ENCODE data around the gene TSPAN10.
"Not testable (repeated sequence)": the region's sequence is repeated elsewhere in the genome, so short reads cannot be mapped to it uniquely, and the experiment has no call there.

Gene TSPAN10

DNA sequence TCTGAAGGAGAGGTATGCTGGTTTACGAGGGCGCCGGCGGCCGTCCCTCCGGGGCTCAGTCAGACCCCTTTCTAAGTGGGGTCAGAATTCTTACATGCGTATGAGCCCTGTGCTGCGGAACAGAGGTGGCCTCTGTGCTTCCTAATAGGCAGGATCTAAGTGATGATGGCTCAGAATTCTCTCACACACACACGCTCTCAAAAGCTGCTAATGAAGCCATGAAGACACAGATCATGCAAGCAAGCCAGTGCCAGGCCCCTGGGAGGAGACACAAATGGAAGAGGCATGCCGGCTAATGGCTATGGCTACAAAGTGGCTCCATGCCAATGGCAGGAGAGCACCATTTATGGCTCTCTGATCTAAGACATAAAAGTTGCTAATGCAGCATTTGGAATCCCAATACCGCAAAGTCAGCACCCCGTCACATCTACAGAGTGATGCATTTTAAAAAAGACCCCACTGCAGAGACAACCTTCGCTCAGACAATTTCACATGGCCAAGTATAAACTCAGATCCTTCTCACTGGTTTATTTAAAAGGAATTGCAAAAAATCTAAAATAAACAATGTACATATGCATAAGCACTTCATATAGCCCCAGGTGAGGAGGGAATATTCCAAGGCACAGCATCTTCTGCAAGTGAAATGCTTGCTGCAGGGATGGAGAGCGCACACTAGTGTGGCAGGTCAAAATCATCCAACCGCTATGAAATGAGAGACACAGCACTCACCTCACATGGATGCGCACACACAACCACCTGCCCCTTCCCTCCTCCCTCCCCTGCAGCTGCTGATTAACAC, 24.6 kb upstream of the TSPAN10 start:
- DNase-seq (ENCODE audit: low spot score): no peak
- in situ Hi-C loops (cut with MboI; ENCODE audit: low pct_unique_long_range_greater_than_20kb, low sequenced_read_pairs, unreplicated experiment): no loop called here
- TF ChIP-seq CTCF (IDR thresholded peaks at IDR 0.05; ENCODE audit: extremely low read depth, insufficient read depth, missing control alignments): no peak

DNA sequence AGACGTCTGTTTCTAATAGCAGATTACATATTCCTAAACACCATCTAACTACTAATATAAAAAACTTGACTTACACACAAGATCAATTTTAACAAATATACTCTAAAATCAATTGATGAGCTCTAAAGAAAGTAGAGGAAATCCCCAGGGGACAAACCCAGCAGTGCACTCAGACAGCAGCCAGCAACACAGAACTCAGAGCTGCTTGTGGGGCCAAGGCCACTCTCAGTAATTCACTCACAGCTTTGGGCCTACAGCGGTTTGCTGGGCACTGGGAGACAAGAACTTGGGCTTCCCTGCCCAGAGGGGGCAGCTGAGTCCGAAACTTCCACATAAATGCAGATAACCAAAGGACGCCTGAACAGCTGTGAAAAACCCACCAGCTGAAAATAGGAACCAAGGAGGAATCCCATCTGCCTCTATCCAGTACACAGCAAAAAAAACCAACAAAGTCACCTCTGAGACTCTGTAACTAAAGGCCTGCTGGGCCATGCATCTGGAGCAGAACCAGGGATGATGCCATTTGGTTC, 21.5 kb upstream of the TSPAN10 start:
- in situ Hi-C loops (cut with MboI; ENCODE audit: low pct_unique_long_range_greater_than_20kb, low sequenced_read_pairs, unreplicated experiment): no loop called here
- no peak for TF ChIP-seq CTCF (IDR thresholded peaks at IDR 0.05; ENCODE audit: extremely low read depth, insufficient read depth, missing control alignments)
- no peak for DNase-seq (ENCODE audit: low spot score)

- no peak for TF ChIP-seq CTCF (IDR thresholded peaks at IDR 0.05; ENCODE audit: extremely low read depth, insufficient read depth, missing control alignments)
- no peak for DNase-seq (ENCODE audit: low spot score)
- in situ Hi-C loops (cut with MboI; ENCODE audit: low pct_unique_long_range_greater_than_20kb, low sequenced_read_pairs, unreplicated experiment): no loop called here
These were observed 20.1 kb upstream of the TSPAN10 start for GRCh38 chr17:81616877-81617276.

DNA sequence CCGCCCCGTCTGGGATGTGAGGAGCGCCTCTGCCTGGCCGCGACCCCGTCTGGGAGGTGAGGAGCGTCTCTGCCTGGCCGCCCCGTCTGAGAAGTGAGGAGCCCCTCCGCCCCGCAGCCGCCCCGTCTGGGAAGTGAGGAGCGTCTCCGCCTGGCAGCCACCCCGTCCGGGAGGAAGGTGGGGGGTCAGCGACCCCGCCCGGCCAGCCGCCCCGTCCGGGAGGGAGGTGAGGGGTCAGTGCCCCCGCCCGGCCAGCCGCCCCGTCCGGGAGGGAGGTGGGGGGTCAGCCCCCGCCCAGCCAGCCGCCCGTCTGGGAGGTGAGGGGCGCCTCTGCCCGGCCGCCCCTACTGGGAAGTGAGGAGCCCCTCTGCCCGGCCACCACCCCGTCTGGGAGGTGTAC, 18.7 kb upstream of the TSPAN10 start:
- DNase-seq (ENCODE audit: low spot score); in situ Hi-C loops (cut with MboI; ENCODE audit: low pct_unique_long_range_greater_than_20kb, low sequenced_read_pairs, unreplicated experiment): not testable (repeated sequence)

DNA sequence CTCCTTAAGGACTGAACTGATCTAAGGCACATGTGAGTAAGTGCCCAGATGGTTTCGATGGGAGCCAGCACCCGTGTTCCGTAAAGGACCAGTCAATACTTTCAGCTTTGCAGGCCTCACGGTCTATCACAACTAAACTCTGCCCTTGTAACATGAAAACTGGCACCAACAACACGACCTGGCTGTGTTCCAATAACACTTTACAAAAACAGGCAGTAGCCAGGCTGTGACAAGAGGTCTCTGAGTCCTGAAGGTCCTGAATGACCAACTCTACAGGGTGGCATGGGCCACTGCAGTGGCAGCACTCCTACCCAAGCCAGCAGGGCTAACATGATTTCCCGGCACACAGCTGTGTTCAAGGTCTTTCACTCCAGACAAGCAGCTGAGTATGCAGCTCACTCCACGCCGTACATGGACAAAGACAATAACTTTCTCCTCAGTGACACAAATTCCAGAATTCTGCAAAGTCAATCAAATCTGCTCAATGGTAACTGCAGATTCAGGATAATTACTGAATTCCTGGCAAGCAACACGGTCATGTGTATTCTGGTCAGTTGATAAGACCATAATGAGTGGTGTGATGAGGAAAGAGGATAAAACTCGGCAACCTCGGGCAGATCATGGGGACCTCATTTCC, 15.4 kb upstream of the TSPAN10 start:
- in situ Hi-C loops (cut with MboI; ENCODE audit: low pct_unique_long_range_greater_than_20kb, low sequenced_read_pairs, unreplicated experiment): no loop called here
- no peak for DNase-seq (ENCODE audit: low spot score)
- no peak for TF ChIP-seq CTCF (IDR thresholded peaks at IDR 0.05; ENCODE audit: extremely low read depth, insufficient read depth, missing control alignments)

GRCh38 chr17:81630274-81630673, 6.7 kb upstream of the TSPAN10 start:
- TF ChIP-seq CTCF (IDR thresholded peaks at IDR 0.05; ENCODE audit: extremely low read depth, insufficient read depth, missing control alignments): no peak
- in situ Hi-C loops (cut with MboI; ENCODE audit: low pct_unique_long_range_greater_than_20kb, low sequenced_read_pairs, unreplicated experiment): no loop called here
- DNase-seq (ENCODE audit: low spot score): no peak

- TF ChIP-seq CTCF (IDR thresholded peaks at IDR 0.05; ENCODE audit: extremely low read depth, insufficient read depth, missing control alignments): no peak
- DNase-seq (ENCODE audit: low spot score): no peak
- in situ Hi-C loops (cut with MboI; ENCODE audit: low pct_unique_long_range_greater_than_20kb, low sequenced_read_pairs, unreplicated experiment): no loop called here
These were observed 5.5 kb upstream of the TSPAN10 start for GRCh38 chr17:81631482-81631881.

Measured in GM13977 (cell line).